AG04449 (cell line): ENCODE measurements around the gene PEAR1.
A peak's percentile ranks its signal among the peaks of the same experiment; 100 is the strongest.

Experiments used
- CTCF ChIA-PET: fragments of 350-600 bp; formaldehyde crosslinking; extraction: SDS; loops from one replicate; lab custom pipeline; 2021; ENCODE audit warnings: antibody characterized with exemption; lab: Yijun Ruan, JAX
- POLR2A ChIA-PET: fragments of 400-600, 350-600 bp; formaldehyde crosslinking; extraction: SDS; loops from one replicate; lab custom pipeline; 2020; ENCODE audit warnings: antibody characterized with exemption, inconsistent platforms; lab: Yijun Ruan, JAX
- DNase-seq: peaks from one replicate; pipeline ENCODE4 v3.0.0-alpha.2; 2010; ENCODE audit warnings: low read depth, low spot score
- H3K4me3 ChIP-seq: 2 replicates; pipeline ENCODE4 v1.5.1; 2011; ENCODE audit warnings: low read depth, mild to moderate bottlenecking, control low read depth, low read length
- CTCF ChIP-seq: IDR thresholded peaks from one replicate; pipeline ENCODE4 v1.5.1; 2011; ENCODE audit warnings: mild to moderate bottlenecking, moderate library complexity, low read length, control low read depth, inconsistent platforms; ENCODE audit not compliant: insufficient read depth; ENCODE audit errors: missing control alignments

PEAR1 gene

GRCh38 chr1:156897078-156897825 is 3.7 kb downstream of the PEAR1 start:
- no peak for TF ChIP-seq CTCF
- H3K4me3 ChIP-seq = peak overlapping the region; percentile 34
- no peak for DNase-seq
- CTCF ChIA-PET = interaction anchor here (1.0 to 23.6 kb wide), 7 partner anchors 6 to 207 kb away, joined by 3 to 678 read pairs (median 4); partner anchors contain the start of genes LRRC71 and PEAR1
- POLR2A ChIA-PET = interaction anchor here (0.8 to 1.4 kb wide), 4 partner anchors 15 to 213 kb away, joined by 3 to 4 read pairs (median 3); partner anchors contain the start of genes ISG20L2 and METTL25B

GRCh38 chr1:156898161-156898566 is 4.6 kb downstream of the PEAR1 start:
- POLR2A ChIA-PET = interaction anchor here (1.0 kb wide), 1 partner anchor 15 kb away, joined by 3 read pairs; no protein-coding TSS in a partner anchor
- no peak for TF ChIP-seq CTCF
- peak overlapping the region; percentile 41 for H3K4me3 ChIP-seq
- CTCF ChIA-PET = interaction anchor here (1.0 to 23.6 kb wide), 7 partner anchors 7 to 208 kb away, joined by 3 to 678 read pairs (median 6); partner anchors contain the start of genes LRRC71 and PEAR1
- DNase-seq = no peak

- H3K4me3 ChIP-seq = no peak overlapping the region; the same call in 1 of the 2 replicates
- POLR2A ChIA-PET = no interaction called here
- no peak for TF ChIP-seq CTCF
- CTCF ChIA-PET = interaction anchor here (0.9 to 23.6 kb wide), 10 partner anchors 8 to 209 kb away, joined by 3 to 678 read pairs (median 5); partner anchors contain the start of genes CRABP2, LRRC71, NTRK1 and PEAR1
- DNase-seq = no peak
Measured at GRCh38 chr1:156898971-156899664, 5.6 kb downstream of the PEAR1 start.

- no peak for DNase-seq
- ChIA-PET POLR2A (no interaction called here), CTCF (interaction anchor here (1.1 to 23.6 kb wide), 5 partner anchors 9 to 211 kb away, joined by 5 to 678 read pairs (median 8); partner anchors contain the start of genes LRRC71, NTRK1 and PEAR1)
- no peak overlapping the region for H3K4me3 ChIP-seq
- TF ChIP-seq CTCF = no peak
Measured at GRCh38 chr1:156899956-156900718, 6.6 kb downstream of the PEAR1 start.

GRCh38 chr1:156900896-156901589 is 7.5 kb downstream of the PEAR1 start:
- ChIA-PET POLR2A (no interaction called here), CTCF (interaction anchor here (1.4 to 23.6 kb wide), 5 partner anchors 10 to 241 kb away, joined by 3 to 678 read pairs (median 8); partner anchors contain the start of genes LRRC71, NTRK1 and PEAR1)
- no peak overlapping the region for H3K4me3 ChIP-seq
- no peak for TF ChIP-seq CTCF
- no peak for DNase-seq
